GM11168 (cell line): ENCODE data around the gene ZNF771.
"Not testable (repeated sequence)": the region's sequence is repeated elsewhere in the genome, so short reads cannot be mapped to it uniquely, and the experiment has no call there.

Experiments
- in situ Hi-C: fragments of 300-500 bp; cut with MboI; formaldehyde crosslinking; loops from one replicate; pipeline ENCODE4 v1.12.0; 2022; ENCODE audit warnings: low sequenced_read_pairs; ENCODE audit not compliant: unreplicated experiment

ZNF771 gene

DNA sequence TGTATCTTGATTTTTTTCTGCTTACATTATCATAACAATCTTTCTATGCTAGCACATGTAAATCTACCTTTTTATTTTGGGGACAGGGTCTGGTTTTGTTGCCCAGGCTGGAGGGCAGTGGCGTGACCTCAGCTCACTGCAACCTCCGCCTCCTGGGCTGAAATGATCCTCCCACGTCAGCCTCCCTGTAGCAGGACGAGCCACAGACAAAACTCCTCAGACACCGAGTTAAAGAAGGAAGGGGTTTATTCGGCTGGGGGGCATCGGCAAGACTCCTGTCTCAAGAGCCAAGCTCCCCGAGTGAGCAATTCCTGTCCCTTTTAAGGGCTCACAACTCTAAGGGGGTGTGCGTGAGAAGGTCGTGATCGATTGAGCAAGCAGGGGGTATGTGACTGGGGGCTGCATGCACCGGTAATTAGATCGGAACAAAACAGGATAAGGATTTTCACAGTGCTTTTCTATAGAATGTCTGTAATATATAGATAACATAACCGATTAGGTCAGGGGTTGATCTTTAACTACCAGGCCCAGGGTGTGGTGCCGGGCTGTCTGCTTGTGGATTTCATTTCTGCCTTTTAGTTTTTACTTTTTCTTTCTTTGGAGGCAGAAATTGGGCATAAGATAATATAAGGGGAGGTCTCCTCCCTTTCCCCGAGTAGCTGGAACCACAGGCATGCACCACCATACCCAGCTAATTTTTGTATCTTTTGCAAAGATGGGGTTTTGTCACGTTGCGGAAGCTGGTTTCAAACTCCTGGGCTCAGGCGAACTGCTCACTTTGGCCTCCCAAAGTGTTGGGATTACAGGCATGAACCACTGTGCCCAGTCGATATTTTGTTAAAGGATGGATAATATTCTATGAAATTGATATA lies 45.5 kb downstream of the ZNF771 start:
- in situ Hi-C loops, result not testable (repeated sequence)

DNA sequence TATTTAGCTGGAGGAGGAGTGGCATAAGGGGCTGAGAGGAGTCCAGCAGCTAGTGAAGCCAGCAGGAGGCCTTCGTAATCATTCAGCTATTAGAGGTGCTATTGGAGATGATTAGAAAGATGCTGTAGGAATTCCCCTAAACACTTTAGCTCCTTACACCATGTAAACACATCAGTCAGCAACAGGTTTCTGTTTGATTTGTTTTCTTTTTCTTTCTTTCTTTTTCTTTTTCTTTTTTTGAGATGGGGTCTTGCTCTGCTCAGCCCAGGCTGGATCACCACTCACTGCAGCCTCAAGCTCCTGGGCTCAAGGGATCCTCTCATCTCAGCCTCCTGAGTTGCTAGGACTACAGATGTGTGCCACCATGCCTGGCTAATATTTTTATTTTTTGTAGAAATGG lies 48.9 kb downstream of the ZNF771 start:
- in situ Hi-C loops, result no loop called here

DNA sequence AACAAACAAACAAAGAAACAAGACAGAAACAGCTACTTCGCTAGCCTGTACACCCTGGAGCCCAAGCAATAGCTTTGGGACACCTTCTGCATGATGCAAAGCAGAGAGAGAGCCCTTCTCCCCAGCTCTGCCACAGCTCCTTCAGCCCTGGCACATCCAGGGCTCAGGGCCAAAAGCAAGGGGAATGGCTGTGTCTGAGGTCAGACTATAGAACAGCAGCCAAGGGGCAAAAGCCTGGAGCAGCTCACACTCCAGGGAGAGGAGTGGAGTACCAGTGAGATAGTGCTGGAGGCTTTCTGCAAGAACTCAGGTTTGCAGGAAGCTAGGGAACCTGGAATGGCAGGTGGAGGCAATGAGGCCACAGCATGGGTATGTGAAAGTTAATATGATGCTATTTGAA lies 49.9 kb downstream of the ZNF771 start:
- in situ Hi-C loops, result no loop called here

DNA sequence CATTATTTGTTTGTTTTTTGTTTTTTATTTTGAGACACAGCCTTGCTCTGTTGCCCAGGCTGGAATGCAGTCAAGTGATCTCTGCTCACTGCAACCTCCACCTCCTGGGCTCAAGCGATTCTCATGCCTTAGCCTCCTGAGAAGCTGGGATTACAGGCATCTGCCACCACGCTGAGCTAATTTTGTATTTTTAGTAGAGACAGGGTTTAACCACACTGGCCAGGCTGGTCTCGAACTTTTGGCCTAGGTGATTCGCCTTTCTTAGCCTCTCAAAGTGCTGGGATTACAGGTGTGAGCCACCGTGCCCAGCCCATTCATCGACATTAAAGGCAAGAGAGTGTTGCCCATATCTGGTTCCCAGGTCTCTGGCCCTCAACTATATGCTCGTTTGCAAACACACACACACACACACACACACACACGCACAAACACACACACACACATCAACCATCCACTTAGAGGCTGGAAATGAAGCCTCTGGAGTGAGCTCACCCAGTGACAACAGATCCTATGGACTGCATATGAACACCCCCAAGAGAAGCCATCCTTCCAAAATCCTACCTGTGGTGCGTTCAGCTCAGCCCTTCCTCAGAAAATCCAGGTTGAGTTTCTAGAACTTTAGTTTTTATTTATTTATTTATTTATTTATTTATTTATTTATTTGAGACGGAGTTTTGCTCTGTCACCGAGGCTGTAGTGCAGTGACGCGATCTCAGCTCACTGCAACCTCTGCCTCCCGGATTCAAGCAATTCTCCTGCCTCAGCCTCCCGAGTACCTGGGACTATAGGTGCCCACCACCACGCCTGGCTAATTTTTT lies 50.5 kb downstream of the ZNF771 start:
- in situ Hi-C loops, result no loop called here

DNA sequence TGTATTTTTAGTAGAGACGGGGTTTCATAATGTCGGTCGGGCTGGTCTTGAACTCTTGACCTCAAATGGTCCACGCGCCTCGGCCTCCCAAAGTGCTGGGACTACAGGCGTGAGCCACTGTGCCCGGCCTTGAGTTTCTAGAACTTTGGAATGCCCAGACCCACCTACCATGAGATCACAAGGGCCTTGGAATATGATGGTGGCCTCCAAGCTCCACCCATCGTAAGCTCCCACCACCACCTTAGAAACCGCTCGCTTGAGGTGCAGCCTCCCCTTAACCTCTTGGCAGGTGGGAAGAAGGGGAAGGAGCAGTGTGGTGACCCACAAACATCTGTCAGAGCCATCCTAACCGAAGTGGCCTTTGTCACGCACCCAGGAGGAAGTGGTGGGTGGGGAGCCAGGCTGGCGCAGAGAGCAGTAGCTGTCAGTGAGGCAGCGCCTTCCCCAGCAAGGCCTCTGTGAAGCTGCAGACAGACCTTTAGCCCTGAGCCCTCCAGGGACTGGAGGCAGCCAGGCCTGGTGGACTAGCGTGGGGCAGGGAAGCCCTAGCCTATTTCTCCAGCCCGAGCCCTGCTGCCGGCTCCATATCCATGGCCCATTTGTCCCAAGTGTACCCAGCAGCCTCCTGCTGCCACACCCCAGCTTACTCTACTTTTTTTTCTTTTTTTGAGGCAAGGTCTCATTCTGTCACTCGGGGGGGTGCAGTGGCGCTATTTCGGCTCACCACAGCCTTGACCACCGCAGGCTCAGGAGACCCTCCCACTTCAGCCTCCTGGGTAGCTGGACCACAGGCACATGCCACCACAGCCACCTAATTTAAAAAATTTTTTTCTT lies 51.4 kb downstream of the ZNF771 start:
- in situ Hi-C loops, result no loop called here

DNA sequence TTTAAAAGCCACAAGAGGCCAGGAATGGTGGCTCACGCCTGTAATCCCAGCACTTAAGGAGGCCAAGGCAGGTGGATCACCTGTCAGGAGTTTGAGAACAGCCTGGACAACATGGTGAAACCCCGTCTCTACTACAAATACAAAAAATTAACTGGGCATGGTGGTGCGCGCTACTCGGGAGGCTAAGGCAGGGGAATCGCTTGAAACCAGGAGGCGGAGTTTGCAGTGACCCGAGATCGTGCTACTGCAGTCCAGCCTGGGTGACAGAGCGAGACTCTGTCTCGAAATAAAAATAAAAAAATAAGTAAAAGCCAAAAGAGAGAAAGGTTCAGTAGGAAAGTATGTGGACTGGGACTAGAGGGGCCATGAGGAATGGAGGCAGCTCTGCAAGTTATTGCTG lies 52.0 kb downstream of the ZNF771 start:
- in situ Hi-C loops, result no loop called here

DNA sequence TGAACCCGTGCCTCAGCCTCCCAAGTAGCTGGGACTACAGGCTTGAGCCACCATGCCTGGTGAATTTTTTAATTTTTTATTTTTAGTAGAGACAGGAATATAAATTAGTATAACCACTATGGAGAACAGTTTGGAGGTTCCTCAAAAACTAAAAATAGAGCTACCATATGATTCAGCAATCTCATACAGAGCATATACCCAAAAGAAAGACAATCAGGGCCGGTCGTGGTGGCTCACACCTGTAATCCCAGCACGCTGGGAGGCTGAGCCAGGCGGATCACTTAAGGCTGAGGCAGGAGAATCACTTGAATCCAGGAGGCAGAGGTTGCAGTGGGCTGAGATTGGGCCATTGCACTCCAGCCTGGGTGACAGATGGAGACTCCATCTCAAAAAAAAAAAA lies 54.0 kb downstream of the ZNF771 start:
- in situ Hi-C loops, result not testable (repeated sequence)

DNA sequence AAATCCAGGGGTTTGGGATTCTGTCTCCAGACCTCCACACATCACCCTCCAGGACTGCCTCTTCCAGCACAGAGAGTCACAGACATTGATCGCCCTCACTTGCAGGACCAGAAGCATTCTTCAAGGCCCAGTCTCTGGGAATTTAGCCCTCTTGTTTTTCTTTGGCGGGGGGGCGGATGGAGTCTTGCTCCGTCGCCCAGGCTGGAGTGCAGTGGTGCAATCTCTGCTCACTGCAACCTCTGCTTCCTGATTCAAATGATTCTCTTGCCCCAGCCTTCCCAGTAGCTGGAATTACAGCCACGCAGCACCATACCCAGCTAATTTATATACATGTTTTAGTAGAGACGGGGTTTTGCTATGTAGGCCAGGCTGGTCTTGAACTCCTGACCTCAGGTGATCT lies 56.7 kb downstream of the ZNF771 start:
- in situ Hi-C loops, result no loop called here
